Measurements from ENCODE around the gene CENPP.

DNA sequence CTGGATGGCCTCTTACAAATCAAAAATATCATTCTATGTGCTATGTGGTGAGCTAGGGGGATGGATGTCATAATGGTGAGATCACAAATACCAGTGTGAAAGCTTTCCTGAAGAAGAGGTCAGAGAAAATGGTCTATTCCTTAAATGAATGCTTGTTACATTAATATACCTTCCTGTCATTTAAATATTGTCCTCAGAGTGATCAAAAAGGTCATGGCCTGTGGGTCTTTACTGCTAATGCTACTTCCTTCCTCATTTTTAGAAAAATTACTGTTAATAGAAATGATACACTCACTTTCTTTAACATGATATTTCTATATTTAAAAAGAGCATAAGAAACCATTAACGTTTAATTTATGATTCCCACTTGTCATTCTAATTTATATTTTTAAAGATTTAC, 88.8 kb downstream of the CENPP start:
- TF ChIP-seq, protein P1, sequence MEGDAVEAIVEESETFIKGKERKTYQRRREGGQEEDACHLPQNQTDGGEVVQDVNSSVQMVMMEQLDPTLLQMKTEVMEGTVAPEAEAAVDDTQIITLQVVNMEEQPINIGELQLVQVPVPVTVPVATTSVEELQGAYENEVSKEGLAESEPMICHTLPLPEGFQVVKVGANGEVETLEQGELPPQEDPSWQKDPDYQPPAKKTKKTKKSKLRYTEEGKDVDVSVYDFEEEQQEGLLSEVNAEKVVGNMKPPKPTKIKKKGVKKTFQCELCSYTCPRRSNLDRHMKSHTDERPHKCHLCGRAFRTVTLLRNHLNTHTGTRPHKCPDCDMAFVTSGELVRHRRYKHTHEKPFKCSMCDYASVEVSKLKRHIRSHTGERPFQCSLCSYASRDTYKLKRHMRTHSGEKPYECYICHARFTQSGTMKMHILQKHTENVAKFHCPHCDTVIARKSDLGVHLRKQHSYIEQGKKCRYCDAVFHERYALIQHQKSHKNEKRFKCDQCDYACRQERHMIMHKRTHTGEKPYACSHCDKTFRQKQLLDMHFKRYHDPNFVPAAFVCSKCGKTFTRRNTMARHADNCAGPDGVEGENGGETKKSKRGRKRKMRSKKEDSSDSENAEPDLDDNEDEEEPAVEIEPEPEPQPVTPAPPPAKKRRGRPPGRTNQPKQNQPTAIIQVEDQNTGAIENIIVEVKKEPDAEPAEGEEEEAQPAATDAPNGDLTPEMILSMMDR (IDR thresholded peaks at IDR 0.05) = no peak
- TF ChIP-seq POLR2A (IDR thresholded peaks at IDR 0.05) (no peak), POLR2AphosphoS5 (IDR thresholded peaks at IDR 0.05) (no peak)

All from transverse colon (tissue), 4 donors.